Body of pancreas (tissue), 4 donors: Measurements from ENCODE around the gene PLAAT2.

ENCODE experiments used
- CTCF ChIP-seq, 7 experiments: fragments of 450-650 bp in 4 of 7; fragments of 200-600 bp in 3 of 7; sonication (generic) in 3 of 7; IDR thresholded peaks; one replicate each; pipeline ENCODE4 v1.5.1; 2016 to 2019; ENCODE audit warnings: antibody characterized with exemption in 7 of 7
- POLR2A ChIP-seq, 3 donors: fragments of 450-650 bp; IDR thresholded peaks; one replicate each; pipeline ENCODE4 v1.6.1; 2016; ENCODE audit warnings: antibody characterized with exemption in 3 of 3, mild to moderate bottlenecking in 2 of 3

GRCh38 chr11:63572026-63572688 lies 9.0 kb upstream of the PLAAT2 start:
- TF ChIP-seq CTCF (IDR thresholded peaks at IDR 0.05), result no peak
- TF ChIP-seq POLR2A (IDR thresholded peaks at IDR 0.05), result no peak
